Liver (tissue), 9 donors: Measurements from ENCODE around the gene VWA5A. TPM values are rescaled to one million over a fixed set of nuclear protein-coding genes. Genes with fewer than 3 reads are reported as not detected.

Experiments
- DNase-seq: peaks from one replicate; pipeline ENCODE4 v3.0.0-alpha.2; 2017; ENCODE audit warnings: low spot score
- H3K27ac ChIP-seq, 2 donors: one replicate each; pipeline ENCODE4 v1.7.0; 2013; ENCODE audit warnings: inconsistent platforms in 2 of 2, low read length in 2 of 2, control low read depth in 1 of 2, low read depth in 1 of 2, mild to moderate bottlenecking in 1 of 2
- H3K27me3 ChIP-seq, 4 donors: one replicate each; pipeline versions ENCODE4 v1.6.1 to v1.7.0; 2013; ENCODE audit warnings: low read length in 3 of 4, inconsistent platforms in 1 of 4, mild to moderate bottlenecking in 1 of 4, moderate library complexity in 1 of 4; ENCODE audit not compliant: control insufficient read depth in 4 of 4, insufficient read depth in 4 of 4
- H3K36me3 ChIP-seq, 4 donors: one replicate each; pipeline versions ENCODE4 v1.6.1 to v1.7.0; 2013; ENCODE audit warnings: low read length in 3 of 4, mild to moderate bottlenecking in 3 of 4, low read depth in 1 of 4, moderate library complexity in 1 of 4; ENCODE audit not compliant: control insufficient read depth in 4 of 4, insufficient read depth in 3 of 4
- H3K4me1 ChIP-seq, 4 donors: one replicate each; pipeline versions ENCODE4 v1.6.1 to v1.7.0; 2013; ENCODE audit warnings: low read length in 3 of 4, mild to moderate bottlenecking in 3 of 4, moderate library complexity in 1 of 4; ENCODE audit not compliant: control insufficient read depth in 4 of 4, insufficient read depth in 4 of 4
- H3K4me3 ChIP-seq, 3 donors: one replicate each; pipeline versions ENCODE4 v1.6.1 to v1.7.0; 2013; ENCODE audit warnings: low read length in 3 of 3, control low read depth in 1 of 3, low read depth in 1 of 3, mild to moderate bottlenecking in 1 of 3
- H3K9ac ChIP-seq, 2 donors: one replicate each; pipeline ENCODE4 v1.7.0; 2013; ENCODE audit warnings: low read length in 2 of 2, mild to moderate bottlenecking in 2 of 2, moderate library complexity in 2 of 2, control low read depth in 1 of 2, low read depth in 1 of 2
- H3K9me3 ChIP-seq, 4 donors: one replicate each; pipeline versions ENCODE4 v1.6.1 to v1.7.0; 2013; ENCODE audit warnings: low read length in 3 of 4; ENCODE audit not compliant: control insufficient read depth in 4 of 4
- CTCF ChIP-seq: fragments of 150-350 bp; IDR thresholded peaks from 2 replicates; pipeline ENCODE4 v1.5.1; 2017; ENCODE audit warnings: improper control_type of control experiment, low read depth, low read length; ENCODE audit not compliant: missing input control
- EGR1 ChIP-seq, 2 donors: IDR thresholded peaks; 2 replicates each; pipeline ENCODE4 v1.6.1; 2016 to 2018; ENCODE audit warnings: antibody characterized with exemption in 2 of 2, low read depth in 2 of 2
- FOXA2 ChIP-seq: IDR thresholded peaks from 2 replicates; pipeline ENCODE4 v1.6.1; 2016; ENCODE audit warnings: antibody characterized with exemption
- GABPA ChIP-seq, 2 donors: IDR thresholded peaks in 1 of 2; conservative IDR thresholded peaks in 1 of 2; 2 replicates each; pipeline ENCODE4 v1.6.1; 2016; ENCODE audit warnings: antibody characterized with exemption in 2 of 2, mild to moderate bottlenecking in 1 of 2, moderate library complexity in 1 of 2
- HNF4A ChIP-seq, 2 donors: conservative IDR thresholded peaks; 2 replicates each; pipeline ENCODE4 v1.6.1; 2016; ENCODE audit warnings: antibody characterized with exemption in 2 of 2, mild to moderate bottlenecking in 2 of 2
- HNF4G ChIP-seq: IDR thresholded peaks from 2 replicates; pipeline ENCODE4 v1.6.1; 2016; ENCODE audit warnings: antibody characterized with exemption
- MAX ChIP-seq: IDR thresholded peaks from 2 replicates; pipeline ENCODE4 v1.6.1; 2016; ENCODE audit warnings: antibody characterized with exemption
- RAD21 ChIP-seq, 2 donors: IDR thresholded peaks; 2 replicates each; pipeline ENCODE4 v1.6.1; 2016; ENCODE audit warnings: antibody characterized with exemption in 2 of 2, mild to moderate bottlenecking in 2 of 2
- REST ChIP-seq: IDR thresholded peaks from 2 replicates; pipeline ENCODE4 v1.6.1; 2016; ENCODE audit warnings: antibody characterized with exemption, mild to moderate bottlenecking
- RXRA ChIP-seq, 2 donors: IDR thresholded peaks; 2 replicates each; pipeline ENCODE4 v1.6.1; 2017 to 2018; ENCODE audit warnings: antibody characterized with exemption in 2 of 2, mild to moderate bottlenecking in 1 of 2
- SP1 ChIP-seq: IDR thresholded peaks from 2 replicates; pipeline ENCODE4 v1.6.1; 2018; ENCODE audit warnings: antibody characterized with exemption, mild to moderate bottlenecking
- TAF1 ChIP-seq: conservative IDR thresholded peaks from 2 replicates; pipeline ENCODE4 v1.6.1; 2016; ENCODE audit warnings: antibody characterized with exemption, mild to moderate bottlenecking
- YY1 ChIP-seq: IDR thresholded peaks from 2 replicates; pipeline ENCODE4 v1.6.1; 2016; ENCODE audit warnings: antibody characterized with exemption, mild to moderate bottlenecking
- ZBTB33 ChIP-seq: IDR thresholded peaks from 2 replicates; pipeline ENCODE4 v1.6.1; 2016; ENCODE audit warnings: antibody characterized with exemption
- WGBS: extraction: QIAGEN DNeasy Blood & Tissue Kit; methylation state at CpG from one replicate; pipeline ENCODE4 v1.1.7; 2013; 5-methylcytosine and 5-hydroxymethylcytosine counted together
- polyA plus RNA-seq, 2 donors: library from polyadenylated mRNA; stranded (reverse) in 1 of 2; unstranded in 1 of 2; fragments of 200-250 nt in 1 of 2; fragments of >200 nt in 1 of 2; fragmentation: Nextera tagmentation in 1 of 2; extraction: Ambion mirVana in 1 of 2; gene quantifications; one replicate each; pipeline versions ENCODE4 v1.2.1 to v1.2.3, GENCODE V29; 2013 to 2015
- total RNA-seq, 2 donors: library from RNA; depleted of rRNA; stranded (reverse); fragments of >200 nt; gene quantifications; one replicate each; pipeline ENCODE4 v1.2.3, GENCODE V29; 2014
- donor health status: healthy.
- donor health status: healthy.
- donor health status: healthy.
- donor health status: healthy.
- donor health status: healthy.

The VWA5A gene
- total and polyA plus RNA-seq, 4 donors = 2.3 to 5.7 (median 3.7) TPM

- Histone ChIP-seq H3K27me3 (peaks cover 0 to 8% (median 3%) of the 10 kb centered on the region in 4 donors), H3K9me3 (no peaks in the 10 kb centered on the region), H3K4me3 (no peak overlapping the region), H3K9ac (no peak overlapping the region), H3K4me1 (peaks cover 0 to 4% (median 3%) of the 10 kb centered on the region in 4 donors), H3K27ac (no peak overlapping the region), H3K36me3 (no peaks in the 10 kb centered on the region)
- WGBS = 75% methylated on average over 6 of the region's 6 CpGs
- TF ChIP-seq HNF4G = no peak
- TF ChIP-seq RAD21 (IDR thresholded peaks at IDR 0.05) = no peak
- TF ChIP-seq FOXA2 = no peak
- no peak for TF ChIP-seq EGR1 (IDR thresholded peaks at IDR 0.05; ENCODE audit: low read depth in 2 of 2)
- TF ChIP-seq GABPA (IDR thresholded peaks at IDR 0.05 in 1 of 2, conservative IDR thresholded peaks at IDR 0.05 in 1 of 2) = no peak
- no peak for TF ChIP-seq RXRA (IDR thresholded peaks at IDR 0.05)
- TF ChIP-seq MAX = no peak
- TF ChIP-seq CTCF = no peak
- no peak for TF ChIP-seq ZBTB33
- TF ChIP-seq HNF4A (conservative IDR thresholded peaks at IDR 0.05) = no peak
- DNase-seq = no peak
Observed at GRCh38 chr11:124075492-124075840, 39.8 kb upstream of the VWA5A start.

- H3K27me3 ChIP-seq = peaks cover 0 to 8% (median 4%) of the 10 kb centered on the region in 4 donors
- H3K27ac ChIP-seq = no peak overlapping the region
- no peaks in the 10 kb centered on the region for H3K9me3 ChIP-seq
- peak overlapping the region in 1 of 3 donors; percentile 43 for H3K4me3 ChIP-seq
- peaks cover 0 to 4% (median 3%) of the 10 kb centered on the region in 4 donors for H3K4me1 ChIP-seq
- H3K36me3 ChIP-seq = no peaks in the 10 kb centered on the region
- DNase-seq = peak; percentile 56
- H3K9ac ChIP-seq = no peak overlapping the region
- TF ChIP-seq YY1 (no peak), MAX (no peak), HNF4G (no peak), CTCF (no peak), SP1 (no peak), TAF1 (no peak), REST (no peak)
- WGBS = 12% methylated on average over 36 of the region's 36 CpGs
Observed at GRCh38 chr11:124075841-124076651, 39.2 kb upstream of the VWA5A start.
